H54 (cell line): Measurements from ENCODE around the gene STK11IP.

ENCODE experiments used
- DNase-seq: peaks from one replicate; pipeline ENCODE4 v3.0.0; 2011; ENCODE audit warnings: low spot score, mixed read lengths; ENCODE audit not compliant: insufficient read length
- FAIRE-seq: peaks from 3 replicates; lab custom pipeline; 2011; peaks lifted over from hg19 to GRCh38; lab: Jason Lieb, UNC
- POLR2A ChIP-seq: IDR thresholded peaks from 2 replicates; pipeline ENCODE4 v1.6.1; 2011; ENCODE audit warnings: low read depth, mild to moderate bottlenecking, low read length

STK11IP gene

GRCh38 chr2:219597552-219598307, at the start of gene STK11IP:
Gene STK11IP, plus strand, starts transcription at chr2:219597857. Its CDS starts 263 bp downstream, at chr2:219598120.
- DNase-seq = peak; percentile 99
- TF ChIP-seq POLR2A = peak; percentile 80
- FAIRE-seq = peak; percentile 61

GRCh38 chr2:219548990-219549389, 48.7 kb upstream of the STK11IP start:
- no peak for TF ChIP-seq POLR2A
- FAIRE-seq (no peak), DNase-seq (no peak)

GRCh38 chr2:219549619-219550018, 48.0 kb upstream of the STK11IP start:
- DNase-seq (no peak), FAIRE-seq (no peak)
- TF ChIP-seq POLR2A = no peak

GRCh38 chr2:219551441-219552381, 45.9 kb upstream of the STK11IP start:
- peak; percentile 41; the same call in 1 of the 2 replicates for TF ChIP-seq POLR2A
- peak; percentile 93 for DNase-seq
- no peak for FAIRE-seq

- peak; percentile 9; the same call in 1 of the 2 replicates for TF ChIP-seq POLR2A
- FAIRE-seq (no peak), DNase-seq (peak; percentile 82)
These were observed 45.1 kb upstream of the STK11IP start for GRCh38 chr2:219552382-219553167.

GRCh38 chr2:219553168-219553417, 44.6 kb upstream of the STK11IP start:
- no peak for DNase-seq
- no peak for TF ChIP-seq POLR2A
- FAIRE-seq = no peak

- DNase-seq (no peak), FAIRE-seq (no peak)
- no peak for TF ChIP-seq POLR2A
These were observed 44.1 kb upstream of the STK11IP start for GRCh38 chr2:219553463-219553963.

GRCh38 chr2:219554350-219554749, 43.3 kb upstream of the STK11IP start:
- no peak for TF ChIP-seq POLR2A
- DNase-seq (no peak), FAIRE-seq (no peak)

- FAIRE-seq = no peak
- no peak for TF ChIP-seq POLR2A
- DNase-seq = no peak
These were observed 41.7 kb upstream of the STK11IP start for GRCh38 chr2:219555956-219556355.

GRCh38 chr2:219556413-219556812, 41.2 kb upstream of the STK11IP start:
- FAIRE-seq = no peak
- no peak for DNase-seq
- TF ChIP-seq POLR2A = no peak

- no peak for TF ChIP-seq POLR2A
- FAIRE-seq (no peak), DNase-seq (no peak)
These were observed 40.3 kb upstream of the STK11IP start for GRCh38 chr2:219557320-219557719.

- no peak for FAIRE-seq
- DNase-seq = no peak
- TF ChIP-seq POLR2A = no peak
These were observed 39.6 kb upstream of the STK11IP start for GRCh38 chr2:219557791-219558785.
